OCI-M2 (cell line): ENCODE results near the gene RAPGEF4.
"Not testable (repeated sequence)": the region's sequence is repeated elsewhere in the genome, so short reads cannot be mapped to it uniquely, and the experiment has no call there.

Source experiments
- DNase-seq: peaks from one replicate; lab custom pipeline; 2025; ENCODE audit not compliant: unreplicated experiment; lab: John Stamatoyannopoulos, UW

Gene RAPGEF4

GRCh38 chr2:172725746-172726145 is 9.9 kb upstream of the RAPGEF4 start:
- no peak for DNase-seq

GRCh38 chr2:172726172-172726735 is 9.4 kb upstream of the RAPGEF4 start:
- no peak for DNase-seq

- no peak for DNase-seq
Observed at GRCh38 chr2:172730411-172730810, 5.2 kb upstream of the RAPGEF4 start.

- DNase-seq = no peak
Observed at GRCh38 chr2:172734711-172735581, 699 bp upstream of the RAPGEF4 start.

GRCh38 chr2:172736424-172737174 is 954 bp downstream of the RAPGEF4 start:
- DNase-seq = no peak

- DNase-seq = no peak
Observed at GRCh38 chr2:172739661-172740266, 4.1 kb downstream of the RAPGEF4 start.

GRCh38 chr2:172740856-172741255 is 5.2 kb downstream of the RAPGEF4 start:
- no peak for DNase-seq

- DNase-seq = no peak
Observed at GRCh38 chr2:172742931-172743540, 7.4 kb downstream of the RAPGEF4 start.

- DNase-seq = no peak
Observed at GRCh38 chr2:172743898-172744297, 8.3 kb downstream of the RAPGEF4 start.

- DNase-seq = no peak
Observed at GRCh38 chr2:172745636-172746035, 10.0 kb downstream of the RAPGEF4 start.

GRCh38 chr2:172748543-172748942 is 12.9 kb downstream of the RAPGEF4 start:
- not testable (repeated sequence) for DNase-seq

- DNase-seq = no peak
Observed at GRCh38 chr2:172749388-172749787, 13.7 kb downstream of the RAPGEF4 start.

GRCh38 chr2:172751564-172751963 is 15.9 kb downstream of the RAPGEF4 start:
- no peak for DNase-seq

GRCh38 chr2:172753610-172754009 is 18.0 kb downstream of the RAPGEF4 start:
- DNase-seq = no peak

GRCh38 chr2:172759441-172759840 is 23.8 kb downstream of the RAPGEF4 start:
- DNase-seq = no peak

GRCh38 chr2:172761306-172761705 is 25.7 kb downstream of the RAPGEF4 start:
- DNase-seq = no peak

- no peak for DNase-seq
Observed at GRCh38 chr2:172762574-172762973, 26.9 kb downstream of the RAPGEF4 start.

- DNase-seq = no peak
Observed at GRCh38 chr2:172763079-172763478, 27.4 kb downstream of the RAPGEF4 start.

GRCh38 chr2:172765662-172766061 is 30.0 kb downstream of the RAPGEF4 start:
- DNase-seq = no peak

- DNase-seq = no peak
Observed at GRCh38 chr2:172768401-172768800, 32.8 kb downstream of the RAPGEF4 start.

GRCh38 chr2:172769879-172770278 is 34.2 kb downstream of the RAPGEF4 start:
- DNase-seq = no peak
